Large intestine (tissue), 1 donor: ENCODE results near the gene USP40. TPM values are rescaled to one million over a fixed set of nuclear protein-coding genes. Genes with fewer than 3 reads are reported as not detected.

ENCODE experiments used
- polyA plus RNA-seq: library from polyadenylated mRNA; unstranded; fragments of 120-200 nt; gene quantifications from one replicate; pipeline ENCODE4 v1.2.1, GENCODE V29; 2013

The USP40 gene
- polyA plus RNA-seq, 1 donor, result 33.6 TPM

Other genes with a start within 250 kb of the USP40 start
- gene DGKD, start 212.3 kb downstream of the USP40 start, polyA plus RNA-seq, result 20.7 TPM
- not detected for gene UGT1A8, start 50.9 kb upstream of the USP40 start, polyA plus RNA-seq
- 0.06 TPM for gene UGT1A10, start 69.7 kb upstream of the USP40 start, polyA plus RNA-seq
- not detected for gene UGT1A9, start 105.1 kb upstream of the USP40 start, polyA plus RNA-seq
- not detected for gene UGT1A7, start 115.1 kb upstream of the USP40 start, polyA plus RNA-seq
- 0.06 TPM for gene UGT1A6, start 126.1 kb upstream of the USP40 start, polyA plus RNA-seq
- 0.15 TPM for gene UGT1A5, start 146.1 kb upstream of the USP40 start, polyA plus RNA-seq
- gene UGT1A4, start 152.0 kb upstream of the USP40 start, polyA plus RNA-seq, result 0.04 TPM
- gene UGT1A3, start 162.3 kb upstream of the USP40 start, polyA plus RNA-seq, result 0.16 TPM
- gene UGT1A1, start 193.5 kb upstream of the USP40 start, polyA plus RNA-seq, result 1.6 TPM
- gene MROH2A, start 211.5 kb upstream of the USP40 start, polyA plus RNA-seq, result 0.16 TPM